Renal cortex interstitium (tissue), 3 donors: ENCODE data around the gene RGS11. TPM values are rescaled to one million over a fixed set of nuclear protein-coding genes. Genes with fewer than 3 reads are reported as not detected.

Source experiments
- polyA plus RNA-seq, 3 donors: library from polyadenylated mRNA; unstranded; fragments of 120-200 nt; gene quantifications; one replicate each; pipeline ENCODE4 v1.2.1, GENCODE V29; 2013; ENCODE audit not compliant: insufficient read length in 3 of 3

The RGS11 gene
- polyA plus RNA-seq, 3 donors, result 0.89 to 2.2 (median 2.0) TPM

Other genes starting within 250 kb of the RGS11 start
- 10 to 100 TPM; 11.4 to 14.6 (median 12.5) TPM for gene POLR3K, start 222.3 kb downstream of the RGS11 start, polyA plus RNA-seq
- 10 to 100 TPM; 36.0 to 47.0 (median 36.2) TPM for gene SNRNP25, start 222.1 kb downstream of the RGS11 start, polyA plus RNA-seq
- gene RHBDF1, start 203.3 kb downstream of the RGS11 start, polyA plus RNA-seq, result 10 to 100 TPM; 22.0 to 30.6 (median 25.7) TPM
- 10 to 100 TPM; 15.3 to 27.1 (median 26.7) TPM for gene MPG, start 197.7 kb downstream of the RGS11 start, polyA plus RNA-seq
- 10 to 100 TPM; 28.6 to 31.4 (median 31.2) TPM for gene NPRL3, start 137.3 kb downstream of the RGS11 start, polyA plus RNA-seq
- gene HBZ, start 123.3 kb downstream of the RGS11 start, polyA plus RNA-seq, result 1 to 10 TPM in 2 of 3 donors, not detected in 1; 1.4 to 1.6 TPM
- gene HBM, start 110.0 kb downstream of the RGS11 start, polyA plus RNA-seq, result 1 to 10 TPM; 5.0 to 5.2 (median 5.0) TPM
- 1,000 to 10,000 TPM in 2 of 3 donors, 100 to 1,000 TPM in 1; 873 to 1,661 (median 1,303) TPM for gene HBA2, start 103.1 kb downstream of the RGS11 start, polyA plus RNA-seq
- 1,000 to 10,000 TPM in 1 of 3 donors, 100 to 1,000 TPM in 2; 591 to 1,202 (median 749) TPM for gene HBA1, start 99.3 kb downstream of the RGS11 start, polyA plus RNA-seq
- gene HBQ1, start 95.5 kb downstream of the RGS11 start, polyA plus RNA-seq, result under 1 TPM; 0.67 to 0.98 (median 0.78) TPM
- gene LUC7L, start 46.5 kb downstream of the RGS11 start, polyA plus RNA-seq, result 100 to 1,000 TPM; 120 to 175 (median 128) TPM
- gene FAM234A, start 41.1 kb downstream of the RGS11 start, polyA plus RNA-seq, result 10 to 100 TPM; 72.6 to 86.1 (median 82.5) TPM
- 1 to 10 TPM; 1.3 to 6.1 (median 2.6) TPM for gene ARHGDIG, start 4.6 kb upstream of the RGS11 start, polyA plus RNA-seq
- 1 to 10 TPM in 2 of 3 donors, under 1 TPM in 1; 0.73 to 2.5 (median 1.6) TPM for gene PDIA2, start 7.2 kb upstream of the RGS11 start, polyA plus RNA-seq
- 10 to 100 TPM; 14.1 to 23.7 (median 22.2) TPM for gene AXIN1, start 76.8 kb upstream of the RGS11 start, polyA plus RNA-seq
- 10 to 100 TPM; 55.3 to 90.5 (median 65.3) TPM for gene MRPL28, start 94.6 kb upstream of the RGS11 start, polyA plus RNA-seq
- 10 to 100 TPM; 56.7 to 71.2 (median 60.6) TPM for gene PGAP6, start 106.0 kb upstream of the RGS11 start, polyA plus RNA-seq
- gene NME4, start 121.3 kb upstream of the RGS11 start, polyA plus RNA-seq, result 100 to 1,000 TPM; 108 to 146 (median 134) TPM
- 10 to 100 TPM; 20.7 to 47.6 (median 21.2) TPM for gene DECR2, start 125.9 kb upstream of the RGS11 start, polyA plus RNA-seq
- gene RAB11FIP3, start 149.7 kb upstream of the RGS11 start, polyA plus RNA-seq, result 100 to 1,000 TPM in 2 of 3 donors, 10 to 100 TPM in 1; 96.3 to 159 (median 104) TPM